PC-3 (cell line): ENCODE results near the gene MACIR. TPM values are rescaled to one million over a fixed set of nuclear protein-coding genes. Genes with fewer than 3 reads are reported as not detected.

ENCODE experiments used
- ATAC-seq: fragments of 200-7000 bp; cut with Tn5 transposase; 2 replicates; pipeline ENCODE4 v1.9.1; 2020; ENCODE audit warnings: mild to moderate bottlenecking, moderate library complexity
- BruUV-seq: library from RNA; stranded (reverse); fragments of 400-500 nt; replicated peaks from 2 replicates; lab custom pipeline; 2021; lab: Mats Ljungman, UMichigan
- CTCF ChIA-PET: fragments of 300-600 bp; sonication (Branson Sonifier 250); formaldehyde crosslinking; loops from one replicate; lab custom pipeline; 2022; ENCODE audit warnings: antibody characterized with exemption; lab: Charles Lee
- POLR2A ChIA-PET: fragments of 300-600 bp; sonication (Branson Sonifier 250); formaldehyde crosslinking; loops from one replicate; lab custom pipeline; 2022; ENCODE audit warnings: antibody characterized with exemption; ENCODE audit not compliant: unreplicated experiment; lab: Charles Lee
- DNase-seq: peaks from one replicate; pipeline ENCODE4 v3.0.0-alpha.2; 2015
- H2AFZ ChIP-seq: fragments of 300-600 bp; sonication (generic); 2 replicates; pipeline ENCODE4 v1.6.0; 2016; ENCODE audit warnings: antibody characterized with exemption, low read length
- H3F3A ChIP-seq: fragments of 300-600 bp; sonication (generic); one replicate; pipeline ENCODE4 v1.6.0; 2017; ENCODE audit warnings: antibody characterized with exemption, low read length, control low read depth, mild to moderate bottlenecking; ENCODE audit not compliant: unreplicated experiment
- H3K27ac ChIP-seq: fragments of 300-600 bp; sonication (generic); 2 replicates; pipeline ENCODE4 v1.5.1; 2016; ENCODE audit warnings: mild to moderate bottlenecking, low read length
- H3K27me3 ChIP-seq: fragments of 300-600 bp; sonication (generic); 2 replicates; pipeline ENCODE4 v1.6.1; 2016; ENCODE audit warnings: low read length, mixed read lengths
- H3K36me3 ChIP-seq: fragments of 300-600 bp; sonication (generic); 2 replicates; pipeline ENCODE4 v1.6.1; 2016; ENCODE audit warnings: low read depth, mixed run types, low read length, mixed read lengths
- H3K4me1 ChIP-seq: fragments of 300-600 bp; sonication (generic); 2 replicates; pipeline ENCODE4 v1.5.1; 2016; ENCODE audit warnings: low read length; ENCODE audit not compliant: insufficient read depth
- H3K4me2 ChIP-seq: fragments of 300-600 bp; sonication (generic); 2 replicates; pipeline ENCODE4 v1.6.0; 2016; ENCODE audit warnings: low read length
- H3K4me3 ChIP-seq: fragments of 300-600 bp; sonication (generic); 2 replicates; pipeline ENCODE4 v1.5.1; 2016; ENCODE audit warnings: mild to moderate bottlenecking, low read length, mixed read lengths
- H3K79me2 ChIP-seq: fragments of 300-600 bp; sonication (generic); 2 replicates; pipeline ENCODE4 v1.6.1; 2017; ENCODE audit warnings: low read length, mixed read lengths
- H3K9ac ChIP-seq: fragments of 300-600 bp; sonication (generic); 2 replicates; pipeline ENCODE4 v1.6.0; 2016; ENCODE audit warnings: mild to moderate bottlenecking, low read length
- H3K9me2 ChIP-seq: fragments of 300-600 bp; sonication (generic); replicated peaks from 2 replicates; pipeline ENCODE4 v1.6.1; 2016; ENCODE audit warnings: mixed run types, low read length, mixed read lengths
- H3K9me3 ChIP-seq: fragments of 300-600 bp; sonication (generic); 2 replicates; pipeline ENCODE4 v1.6.1; 2016; ENCODE audit warnings: low read length, mixed read lengths
- H4K20me1 ChIP-seq: fragments of 300-600 bp; sonication (generic); 2 replicates; pipeline ENCODE4 v1.6.1; 2016; ENCODE audit warnings: low read length, mixed read lengths
- CTCF ChIP-seq: fragments of 300-600 bp; sonication (generic); conservative IDR thresholded peaks from 2 replicates; pipeline ENCODE4 v1.5.1; 2017; ENCODE audit warnings: antibody characterized with exemption, low read depth, mild to moderate bottlenecking, low read length
- EZH2 ChIP-seq: fragments of 300-600 bp; sonication (generic); IDR thresholded peaks from one replicate; pipeline ENCODE4 v1.6.1; 2017; ENCODE audit warnings: antibody characterized with exemption, mild to moderate bottlenecking, low read length; ENCODE audit not compliant: unreplicated experiment
- EZH2phosphoT487 ChIP-seq: fragments of 300-600 bp; sonication (generic); IDR thresholded peaks from 2 replicates; pipeline ENCODE4 v1.6.1; 2018; ENCODE audit warnings: mild to moderate bottlenecking, antibody characterized with exemption, low read length, borderline replicate concordance
- intact Hi-C: fragments of 100-400 bp; cut with micrococcal nuclease; formaldehyde crosslinking; loops from 2 replicates; pipeline ENCODE4 v1.9.0; 2023
- total RNA-seq: library from RNA; depleted of rRNA; stranded (reverse); fragments of >200 nt; gene quantifications from 2 replicates; pipeline ENCODE4 v1.2.3, GENCODE V29; 2014

MACIR gene
- total RNA-seq, 1 experiment from 2014 or later = 22.2 TPM

DNA sequence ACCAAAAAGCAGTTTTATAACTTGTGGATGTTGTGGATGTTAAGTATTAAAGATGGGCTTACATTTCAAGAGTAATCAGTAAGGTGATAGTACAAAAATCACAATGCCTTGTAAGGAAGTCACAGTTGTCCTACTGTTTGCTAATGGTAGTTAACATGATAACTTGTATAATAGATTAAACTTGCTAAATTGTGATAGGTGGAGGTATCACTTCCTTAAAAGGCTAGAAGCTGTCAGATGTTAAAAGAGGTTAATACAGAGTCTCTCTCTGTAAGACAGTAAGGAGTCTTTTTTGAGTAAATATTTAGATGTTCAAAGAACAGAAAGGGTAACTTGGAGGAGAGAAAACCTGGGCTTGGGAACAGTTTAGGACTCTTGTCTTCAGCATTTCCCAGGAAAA is 14.2 kb upstream of the MACIR start:
- TF ChIP-seq EZH2phosphoT487 (no peak), EZH2 (no peak), CTCF (no peak)
- no peak for DNase-seq
- Histone ChIP-seq H3F3A (no peaks in the 10 kb centered on the region), H3K4me2 (no peak overlapping the region), H3K27ac (no peak overlapping the region), H3K4me1 (no peaks in the 10 kb centered on the region), H3K9ac (no peak overlapping the region), H3K4me3 (no peak overlapping the region), H3K27me3 (no peaks in the 10 kb centered on the region), H4K20me1 (no peaks in the 10 kb centered on the region), H3K36me3 (no peaks in the 10 kb centered on the region), H3K79me2 (no peaks in the 10 kb centered on the region), H3K9me3 (no peaks in the 10 kb centered on the region), H2AFZ (no peak overlapping the region), H3K9me2 (no peaks in the 10 kb centered on the region)
- POLR2A ChIA-PET = no interaction called here
- intact Hi-C loops = no loop called here
- BruUV-seq = no TSS peak
- ATAC-seq = no peak
- CTCF ChIA-PET = no interaction called here

- H3K36me3 ChIP-seq = no peaks in the 10 kb centered on the region
- no peak for DNase-seq
- no peaks in the 10 kb centered on the region for H3K27me3 ChIP-seq
- ChIA-PET POLR2A (no interaction called here), CTCF (no interaction called here)
- H3K9me2 ChIP-seq = no peaks in the 10 kb centered on the region
- no peak for TF ChIP-seq CTCF
- TF ChIP-seq EZH2 = no peak
- TF ChIP-seq EZH2phosphoT487 = no peak
- H3K9me3 ChIP-seq = no peaks in the 10 kb centered on the region
- H3K4me2 ChIP-seq = no peak overlapping the region
- BruUV-seq = no TSS peak
- H3K27ac ChIP-seq = no peak overlapping the region
- intact Hi-C loops = no loop called here
- no peaks in the 10 kb centered on the region for H4K20me1 ChIP-seq
- no peak for ATAC-seq
- H2AFZ ChIP-seq = no peak overlapping the region
- no peaks in the 10 kb centered on the region for H3K4me1 ChIP-seq
- H3K4me3 ChIP-seq = no peak overlapping the region
- H3K9ac ChIP-seq = no peak overlapping the region
- no peaks in the 10 kb centered on the region for H3K79me2 ChIP-seq
- no peaks in the 10 kb centered on the region for H3F3A ChIP-seq
Measured at GRCh38 chr5:103245761-103246160, 12.8 kb upstream of the MACIR start.

DNA sequence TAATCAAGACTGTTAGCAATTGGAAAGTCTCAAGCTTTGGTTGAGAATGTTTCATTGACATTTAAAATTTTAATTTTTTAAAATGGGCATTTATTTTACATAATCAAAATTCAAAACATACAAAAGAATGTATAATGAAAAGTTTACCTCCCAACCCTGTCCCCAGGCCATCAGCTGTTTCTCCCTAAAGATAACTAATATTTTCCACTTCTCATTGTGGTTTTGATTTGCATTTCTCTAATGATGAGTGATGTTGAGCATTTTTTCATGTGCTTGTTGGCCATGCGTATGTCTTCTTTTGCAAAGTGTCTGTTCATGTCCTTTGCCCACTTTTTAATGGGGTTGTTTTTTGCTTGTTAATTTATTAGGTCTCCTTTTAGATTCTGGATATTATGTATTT is 11.4 kb upstream of the MACIR start:
- no peak overlapping the region for H3K4me2 ChIP-seq
- H2AFZ ChIP-seq = no peak overlapping the region
- H3K9me2 ChIP-seq = no peaks in the 10 kb centered on the region
- intact Hi-C loops = no loop called here
- H3K9ac ChIP-seq = no peak overlapping the region
- H3K27ac ChIP-seq = no peak overlapping the region
- no TSS peak for BruUV-seq
- no peaks in the 10 kb centered on the region for H3K79me2 ChIP-seq
- no peaks in the 10 kb centered on the region for H3K4me1 ChIP-seq
- ChIA-PET CTCF (no interaction called here), POLR2A (no interaction called here)
- DNase-seq (no peak), ATAC-seq (no peak)
- no peaks in the 10 kb centered on the region for H3F3A ChIP-seq
- H3K4me3 ChIP-seq = no peak overlapping the region
- no peaks in the 10 kb centered on the region for H4K20me1 ChIP-seq
- H3K9me3 ChIP-seq = no peaks in the 10 kb centered on the region
- H3K36me3 ChIP-seq = no peaks in the 10 kb centered on the region
- TF ChIP-seq CTCF = no peak
- no peak for TF ChIP-seq EZH2
- TF ChIP-seq EZH2phosphoT487 = no peak
- H3K27me3 ChIP-seq = no peaks in the 10 kb centered on the region
